Lung (tissue), 12 donors: ENCODE results near the gene KLHL25. TPM values are rescaled to one million over a fixed set of nuclear protein-coding genes. Genes with fewer than 3 reads are reported as not detected.

Experiments
- ATAC-seq: fragments of 200-7000 bp; cut with Tn5 transposase; one replicate; pipeline ENCODE4 v1.9.1; 2020; ENCODE audit warnings: moderate number of reproducible peaks; ENCODE audit not compliant: insufficient read depth, low FRiP score
- DNase-seq, 3 donors: peaks; one replicate each; pipeline ENCODE4 v3.0.0-alpha.2; 2013 to 2017
- H3K27ac ChIP-seq, 2 donors: one replicate each; pipeline ENCODE4 v1.5.1; 2013; ENCODE audit warnings: mild to moderate bottlenecking in 2 of 2, moderate library complexity in 2 of 2, control low read depth in 1 of 2, inconsistent platforms in 1 of 2, low read depth in 1 of 2, low read length in 1 of 2
- H3K27me3 ChIP-seq, 3 donors: one replicate each; pipeline ENCODE4 v1.5.1; 2013; ENCODE audit warnings: low read length in 2 of 3; ENCODE audit not compliant: control insufficient read depth in 3 of 3, insufficient read depth in 3 of 3
- H3K36me3 ChIP-seq, 4 donors: one replicate each; pipeline ENCODE4 v1.5.1; 2013; ENCODE audit warnings: low read length in 4 of 4, mild to moderate bottlenecking in 1 of 4, moderate library complexity in 1 of 4; ENCODE audit not compliant: control insufficient read depth in 4 of 4, insufficient read depth in 4 of 4
- H3K4me1 ChIP-seq, 5 donors: one replicate each; pipeline ENCODE4 v1.5.1; 2013; ENCODE audit warnings: low read length in 5 of 5, mild to moderate bottlenecking in 2 of 5, moderate library complexity in 1 of 5; ENCODE audit not compliant: control insufficient read depth in 5 of 5, insufficient read depth in 5 of 5
- H3K4me3 ChIP-seq: one replicate; pipeline ENCODE4 v1.5.1; 2013; ENCODE audit warnings: mild to moderate bottlenecking, control low read depth, moderate library complexity
- H3K9ac ChIP-seq, 2 donors: one replicate each; pipeline ENCODE4 v1.5.1; 2013; ENCODE audit warnings: low read length in 2 of 2, control low read depth in 1 of 2; ENCODE audit not compliant: insufficient read depth in 1 of 2
- H3K9me3 ChIP-seq, 4 donors: one replicate each; pipeline ENCODE4 v1.5.1; 2013; ENCODE audit warnings: low read length in 3 of 4, mild to moderate bottlenecking in 1 of 4, moderate library complexity in 1 of 4; ENCODE audit not compliant: control insufficient read depth in 4 of 4, insufficient read depth in 3 of 4
- WGBS, 2 donors: extraction: QIAGEN DNeasy Blood & Tissue Kit; methylation state at CpG; one replicate each; pipeline ENCODE4 v1.1.7; 2013; 5-methylcytosine and 5-hydroxymethylcytosine counted together
- polyA plus RNA-seq, 2 donors: library from polyadenylated mRNA; stranded (reverse); fragments of 200-250 nt; gene quantifications; one replicate each; pipeline ENCODE4 v1.2.1, GENCODE V29; 2013
- total RNA-seq, 2 donors: library from RNA; depleted of rRNA in 1 of 2; stranded (reverse); fragments of >200 nt in 1 of 2; gene quantifications; one replicate each; pipeline ENCODE4 v1.2.1, GENCODE V29; 2014 to 2021
- TF ChIP-seq, protein P1 (sequence below): IDR thresholded peaks from 2 replicates; pipeline ENCODE4 v1.5.1; 2012; ENCODE audit warnings: mild to moderate bottlenecking; ENCODE audit errors: control extremely low read depth, extremely low read depth
- donor health status: control.
- donor health status: control.
- donor health status: Bipolar disorder and iron deficiency.
- donor health status: healthy.
- donor health status: DM: yes; HTN: yes; CAD: no.

KLHL25 gene
- total and polyA plus RNA-seq, 4 donors = 3.0 to 9.2 (median 7.1) TPM

DNA sequence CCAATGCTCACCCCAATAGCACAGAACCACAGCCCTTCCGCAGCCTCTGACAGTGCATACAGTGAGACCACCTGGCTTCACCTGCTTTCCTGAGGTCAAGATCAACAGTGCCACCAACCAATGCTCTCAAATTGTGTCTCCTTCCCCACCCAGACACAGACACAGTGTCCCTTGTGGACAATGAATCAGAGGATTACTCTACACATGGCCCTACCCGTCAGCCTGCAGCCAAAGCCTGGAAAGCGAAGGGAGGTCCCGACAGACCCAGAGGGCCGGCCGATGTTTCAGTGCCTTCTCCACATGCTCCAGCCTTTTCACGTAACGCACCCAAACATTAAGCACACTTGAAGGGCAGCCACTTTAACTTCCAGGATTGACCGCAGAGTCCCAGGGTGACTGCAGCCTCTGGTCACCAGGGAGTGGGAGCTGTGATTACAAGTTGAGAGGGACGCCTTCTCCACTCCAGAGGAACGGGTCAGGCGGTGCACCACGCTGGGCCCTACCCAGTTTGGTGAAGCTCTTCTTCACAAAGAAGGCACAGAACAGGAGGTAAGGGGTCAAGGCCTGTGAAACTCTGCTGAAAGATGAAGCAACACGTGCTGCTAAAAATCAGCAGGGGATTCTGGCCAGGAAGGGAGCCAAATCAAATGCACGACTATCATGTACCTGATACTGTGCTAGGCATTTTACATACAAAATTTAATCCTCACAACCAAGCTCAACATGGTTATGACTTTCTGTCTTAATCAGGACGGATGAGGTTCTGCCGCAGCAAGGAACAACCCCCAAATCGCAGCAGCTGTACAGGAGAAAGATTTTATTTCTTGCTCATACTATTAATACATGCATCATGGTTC, 17.2 kb downstream of the KLHL25 start:
- 79 to 90% methylated on average over 18 of the region's 18 CpGs for WGBS, 2 donors
- peaks cover 0 to 18% (median 5%) of the 10 kb centered on the region in 5 donors for H3K4me1 ChIP-seq
- ATAC-seq = peak; percentile 76
- H3K9ac ChIP-seq = no peak overlapping the region
- H3K4me3 ChIP-seq = no peak overlapping the region
- H3K27ac ChIP-seq = no peak overlapping the region
- no peaks in the 10 kb centered on the region for H3K9me3 ChIP-seq
- no peak for DNase-seq
- no peaks in the 10 kb centered on the region for H3K36me3 ChIP-seq
- TF ChIP-seq, protein P1, sequence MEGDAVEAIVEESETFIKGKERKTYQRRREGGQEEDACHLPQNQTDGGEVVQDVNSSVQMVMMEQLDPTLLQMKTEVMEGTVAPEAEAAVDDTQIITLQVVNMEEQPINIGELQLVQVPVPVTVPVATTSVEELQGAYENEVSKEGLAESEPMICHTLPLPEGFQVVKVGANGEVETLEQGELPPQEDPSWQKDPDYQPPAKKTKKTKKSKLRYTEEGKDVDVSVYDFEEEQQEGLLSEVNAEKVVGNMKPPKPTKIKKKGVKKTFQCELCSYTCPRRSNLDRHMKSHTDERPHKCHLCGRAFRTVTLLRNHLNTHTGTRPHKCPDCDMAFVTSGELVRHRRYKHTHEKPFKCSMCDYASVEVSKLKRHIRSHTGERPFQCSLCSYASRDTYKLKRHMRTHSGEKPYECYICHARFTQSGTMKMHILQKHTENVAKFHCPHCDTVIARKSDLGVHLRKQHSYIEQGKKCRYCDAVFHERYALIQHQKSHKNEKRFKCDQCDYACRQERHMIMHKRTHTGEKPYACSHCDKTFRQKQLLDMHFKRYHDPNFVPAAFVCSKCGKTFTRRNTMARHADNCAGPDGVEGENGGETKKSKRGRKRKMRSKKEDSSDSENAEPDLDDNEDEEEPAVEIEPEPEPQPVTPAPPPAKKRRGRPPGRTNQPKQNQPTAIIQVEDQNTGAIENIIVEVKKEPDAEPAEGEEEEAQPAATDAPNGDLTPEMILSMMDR = no peak
- H3K27me3 ChIP-seq = no peaks in the 10 kb centered on the region

DNA sequence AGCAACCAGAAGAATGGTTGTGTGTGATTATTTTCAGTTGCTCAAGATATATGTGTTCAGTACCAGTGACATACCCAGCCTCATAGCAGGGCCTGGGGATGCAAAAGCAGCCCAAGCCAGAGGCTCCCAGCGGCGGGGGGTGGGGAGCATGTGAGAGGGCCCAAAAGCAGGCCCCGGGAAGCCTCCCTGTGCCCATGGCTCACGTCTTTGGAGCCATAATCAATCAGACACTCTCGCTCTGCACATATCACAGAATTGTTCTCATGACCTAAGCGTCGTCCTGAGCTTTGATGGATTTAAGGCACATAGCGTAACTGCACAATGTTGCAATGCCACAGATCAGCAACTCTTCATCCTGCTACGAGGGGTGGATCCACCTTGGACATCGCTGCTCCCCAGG, 20.8 kb downstream of the KLHL25 start:
- H3K27ac ChIP-seq = no peak overlapping the region
- H3K9me3 ChIP-seq = no peaks in the 10 kb centered on the region
- WGBS, 2 donors = 93 to 94% methylated on average over 10 of the region's 10 CpGs
- H3K4me3 ChIP-seq = no peak overlapping the region
- TF ChIP-seq, protein P1 = no peak
- H3K36me3 ChIP-seq = peaks cover 0 to 1% (median 0%) of the 10 kb centered on the region in 4 donors
- H3K9ac ChIP-seq = no peak overlapping the region
- H3K4me1 ChIP-seq = peaks cover 0 to 26% (median 18%) of the 10 kb centered on the region in 5 donors
- no peak for ATAC-seq
- H3K27me3 ChIP-seq = no peaks in the 10 kb centered on the region
- DNase-seq = no peak

DNA sequence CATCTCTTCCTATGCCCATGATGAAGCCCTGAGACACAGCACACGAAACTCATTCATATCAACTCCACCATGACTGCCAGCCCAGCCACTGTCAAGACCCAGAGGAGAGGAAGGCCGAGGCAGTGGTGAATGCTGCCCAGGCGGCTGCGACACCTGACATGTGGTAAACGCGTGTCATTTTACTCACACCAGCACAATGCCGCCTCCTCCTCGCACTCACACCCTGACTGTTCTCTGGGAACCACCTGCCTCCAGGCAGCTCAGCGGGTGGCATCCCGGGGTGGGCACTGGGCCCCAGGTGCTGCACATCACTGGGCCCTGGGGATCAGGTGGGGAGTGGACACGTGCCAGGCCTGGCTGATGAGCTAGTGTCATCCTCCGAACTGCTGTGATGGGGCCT, 21.5 kb downstream of the KLHL25 start:
- 91 to 93% methylated on average over 12 of the region's 12 CpGs for WGBS, 2 donors
- H3K9ac ChIP-seq = no peak overlapping the region
- H3K27ac ChIP-seq = no peak overlapping the region
- TF ChIP-seq, protein P1 = no peak
- DNase-seq = no peak
- no peak overlapping the region for H3K4me3 ChIP-seq
- no peaks in the 10 kb centered on the region for H3K9me3 ChIP-seq
- H3K4me1 ChIP-seq = peaks cover 0 to 24% (median 18%) of the 10 kb centered on the region in 5 donors
- no peak for ATAC-seq
- H3K36me3 ChIP-seq = peaks cover 0 to 4% (median 0%) of the 10 kb centered on the region in 4 donors
- no peaks in the 10 kb centered on the region for H3K27me3 ChIP-seq
